H9 (cell line): ENCODE measurements around the gene EPS8L3. TPM values are rescaled to one million over a fixed set of nuclear protein-coding genes. Genes with fewer than 3 reads are reported as not detected.

ENCODE experiments used
- DNase-seq: peaks from one replicate; pipeline ENCODE4 v3.0.0-alpha.2; 2017
- H2AFZ ChIP-seq: one replicate; pipeline ENCODE4 v1.6.1; 2013; ENCODE audit warnings: mild to moderate bottlenecking, low read length, control low read depth, moderate library complexity
- H2AK5ac ChIP-seq: 2 replicates; pipeline ENCODE4 v1.6.1; 2013; ENCODE audit warnings: low read length, control low read depth, mixed read lengths; ENCODE audit not compliant: insufficient read length
- H2BK120ac ChIP-seq: one replicate; pipeline ENCODE4 v1.6.1; 2013; ENCODE audit warnings: low read depth, mild to moderate bottlenecking, low read length, control low read depth, inconsistent platforms; ENCODE audit not compliant: poor library complexity, severe bottlenecking
- H2BK12ac ChIP-seq: 2 replicates; pipeline ENCODE4 v1.6.1; 2013; ENCODE audit warnings: low read length, control low read depth, mixed read lengths, low read depth; ENCODE audit not compliant: insufficient read length
- H2BK15ac ChIP-seq: 2 replicates; pipeline ENCODE4 v1.6.1; 2013; ENCODE audit warnings: low read depth, low read length, control low read depth
- H2BK20ac ChIP-seq: one replicate; pipeline ENCODE4 v1.6.1; 2013; ENCODE audit warnings: low read depth, mild to moderate bottlenecking, low read length, control low read depth, inconsistent platforms; ENCODE audit not compliant: poor library complexity, severe bottlenecking
- H2BK5ac ChIP-seq: 2 replicates; pipeline ENCODE4 v1.6.1; 2013; ENCODE audit warnings: low read length, control low read depth, mixed read lengths; ENCODE audit not compliant: insufficient read length
- H3K14ac ChIP-seq: 2 replicates; pipeline ENCODE4 v1.6.1; 2013; ENCODE audit warnings: low read length, control low read depth; ENCODE audit not compliant: insufficient read depth
- H3K18ac ChIP-seq: 2 replicates; pipeline ENCODE4 v1.6.1; 2013; ENCODE audit warnings: low read depth, mild to moderate bottlenecking, mixed read lengths, low read length, control low read depth; ENCODE audit not compliant: insufficient read length
- H3K23ac ChIP-seq: 2 replicates; pipeline ENCODE4 v1.6.1; 2013; ENCODE audit warnings: low read length, control low read depth, mixed read lengths, low read depth; ENCODE audit not compliant: insufficient read length
- H3K23me2 ChIP-seq: 2 replicates; pipeline ENCODE4 v1.6.1; 2013; ENCODE audit warnings: low read depth, mild to moderate bottlenecking, mixed read lengths, low read length, control low read depth; ENCODE audit not compliant: insufficient read length, poor library complexity, severe bottlenecking
- H3K27ac ChIP-seq: 2 replicates; pipeline ENCODE4 v1.5.1; 2013; ENCODE audit warnings: low read length, control low read depth, mixed read lengths, low read depth; ENCODE audit not compliant: insufficient read length
- H3K27me3 ChIP-seq: 2 replicates; pipeline ENCODE4 v1.6.1; 2013; ENCODE audit warnings: low read length, control low read depth, inconsistent platforms; ENCODE audit not compliant: insufficient read depth
- H3K4ac ChIP-seq: 2 replicates; pipeline ENCODE4 v1.6.1; 2013; ENCODE audit warnings: low read depth, mild to moderate bottlenecking, control low read depth, inconsistent platforms, low read length, moderate library complexity
- H3K4me1 ChIP-seq: 2 replicates; pipeline ENCODE4 v1.6.1; 2013; ENCODE audit warnings: low read length, control low read depth, inconsistent platforms; ENCODE audit not compliant: insufficient read depth
- H3K4me2 ChIP-seq: 2 replicates; pipeline ENCODE4 v1.6.1; 2013; ENCODE audit warnings: low read length, control low read depth, mixed read lengths; ENCODE audit not compliant: insufficient read length, insufficient read depth
- H3K56ac ChIP-seq: 2 replicates; pipeline ENCODE4 v1.6.1; 2013; ENCODE audit warnings: low read depth, mild to moderate bottlenecking, mixed read lengths, low read length, control low read depth; ENCODE audit not compliant: insufficient read length
- H3K79me1 ChIP-seq: 2 replicates; pipeline ENCODE4 v1.6.1; 2013; ENCODE audit warnings: low read depth, mild to moderate bottlenecking, moderate library complexity, low read length, control low read depth, inconsistent platforms; ENCODE audit not compliant: insufficient read depth, poor library complexity, severe bottlenecking
- H3K79me2 ChIP-seq: 2 replicates; pipeline ENCODE4 v1.6.1; 2013; ENCODE audit warnings: low read length, control low read depth, inconsistent platforms; ENCODE audit not compliant: insufficient read depth
- H3K9ac ChIP-seq: 2 replicates; pipeline ENCODE4 v1.6.1; 2013; ENCODE audit warnings: low read length, control low read depth, mixed read lengths; ENCODE audit not compliant: insufficient read length; ENCODE audit errors: extremely low read depth
- H3K9me3 ChIP-seq: one replicate; pipeline ENCODE4 v1.6.1; 2013; ENCODE audit warnings: low read depth, low read length, inconsistent platforms; ENCODE audit not compliant: control insufficient read depth
- H3T11ph ChIP-seq: one replicate; pipeline ENCODE4 v1.6.1; 2013; ENCODE audit warnings: mild to moderate bottlenecking, low read length, control low read depth, inconsistent platforms
- H4K20me1 ChIP-seq: one replicate; pipeline ENCODE4 v1.6.1; 2013; ENCODE audit not compliant: control insufficient read depth, insufficient read length, insufficient read depth
- H4K5ac ChIP-seq: 2 replicates; pipeline ENCODE4 v1.6.1; 2013; ENCODE audit warnings: low read depth, mild to moderate bottlenecking, mixed read lengths, low read length, control low read depth; ENCODE audit not compliant: insufficient read length
- H4K8ac ChIP-seq: replicated peaks from 2 replicates; pipeline ENCODE4 v1.6.1; 2013; ENCODE audit warnings: low read length, control low read depth, mixed read lengths, low read depth; ENCODE audit not compliant: insufficient read length
- H4K91ac ChIP-seq: 2 replicates; pipeline ENCODE4 v1.6.1; 2013; ENCODE audit warnings: low read depth, mild to moderate bottlenecking, moderate library complexity, mixed read lengths, low read length, control low read depth; ENCODE audit not compliant: insufficient read length
- H3K27ac Mint-ChIP-seq, 3 experiments: 2 replicates in 2 of 3; 3 replicates in 1 of 3; pipeline ENCODE4 v1.8.0; 2020 to 2021; ENCODE audit warnings: mixed read lengths in 3 of 3, mild to moderate bottlenecking in 1 of 3, moderate library complexity in 1 of 3
- H3K27me3 Mint-ChIP-seq: 2 replicates; pipeline ENCODE4 v1.8.0; 2021; ENCODE audit warnings: low read depth, mild to moderate bottlenecking, moderate library complexity, mixed read lengths
- H3K36me3 Mint-ChIP-seq, 3 experiments: 2 replicates in 2 of 3; 3 replicates in 1 of 3; pipeline ENCODE4 v1.8.0; 2020 to 2021; ENCODE audit warnings: low read depth in 3 of 3, mixed read lengths in 3 of 3; ENCODE audit not compliant: insufficient read depth in 1 of 3
- H3K4me1 Mint-ChIP-seq, 2 experiments: 2 replicates each; pipeline ENCODE4 v1.8.0; 2020; ENCODE audit warnings: mixed read lengths in 2 of 2
- H3K4me3 Mint-ChIP-seq, 2 experiments: 2 replicates in 1 of 2; 3 replicates in 1 of 2; pipeline ENCODE4 v1.8.0; 2020 to 2021; ENCODE audit warnings: mild to moderate bottlenecking in 2 of 2, mixed read lengths in 2 of 2, moderate library complexity in 1 of 2
- H3K9me3 Mint-ChIP-seq, 2 experiments: 2 replicates in 1 of 2; 3 replicates in 1 of 2; pipeline ENCODE4 v1.8.0; 2020; ENCODE audit warnings: mild to moderate bottlenecking in 2 of 2, mixed read lengths in 2 of 2, moderate library complexity in 1 of 2
- CTCF ChIP-seq: fragments of 200-600 bp; sonication (generic); conservative IDR thresholded peaks from 3 replicates; pipeline ENCODE4 v1.8.0; 2021; ENCODE audit warnings: antibody characterized with exemption, mild to moderate bottlenecking
- WGBS: extraction: QIAGEN DNeasy Blood & Tissue Kit; methylation state at CpG from one replicate; pipeline ENCODE4 v1.1.7; 2013; ENCODE audit warnings: missing lambda C conversion rate, low lambda C conversion rate, mixed read lengths; ENCODE audit not compliant: insufficient read length; ENCODE audit errors: extremely low coverage; 5-methylcytosine and 5-hydroxymethylcytosine counted together
- total RNA-seq: library from RNA; stranded (reverse); gene quantifications from 2 replicates; pipeline ENCODE4 v1.2.1, GENCODE V29; 2021

EPS8L3 gene
- total RNA-seq, 1 experiment from 2014 or later: not detected

GRCh38 chr1:109733236-109733870 is 30.4 kb downstream of the EPS8L3 start:
- H3K79me2 ChIP-seq: no peaks in the 10 kb centered on the region
- peaks cover 35% of the 10 kb centered on the region for H3K27me3 Mint-ChIP-seq
- H3K9me3 Mint-ChIP-seq: peaks cover 0 to 3% of the 10 kb centered on the region in 2 experiments; a peak in 1 of 5 replicates

More at GRCh38 chr1:109733236-109733870, 30.4 kb downstream of the EPS8L3 start:
- H3K56ac ChIP-seq: no peak overlapping the region
- no peak overlapping the region for H4K8ac ChIP-seq
- no peak overlapping the region for H3K18ac ChIP-seq
- no peaks in the 10 kb centered on the region for H4K20me1 ChIP-seq
- no peak overlapping the region for H4K91ac ChIP-seq
- no peak overlapping the region for H2BK15ac ChIP-seq
- no peaks in the 10 kb centered on the region for H3K23me2 ChIP-seq
- H2BK12ac ChIP-seq: no peak overlapping the region
- no peak overlapping the region for H3K27ac ChIP-seq
- Mint-ChIP-seq H3K27ac (no peak overlapping the region), H3K4me1 (peaks cover 2 to 14% of the 10 kb centered on the region in 2 experiments; a peak in 3 of 4 replicates), H3K4me3 (no peak overlapping the region), H3K36me3 (peaks cover 0 to 18% (median 0%) of the 10 kb centered on the region in 3 experiments; a peak in 3 of 7 replicates)
- no peak overlapping the region for H2BK120ac ChIP-seq
- TF ChIP-seq CTCF: no peak
- H3K9me3 ChIP-seq: no peaks in the 10 kb centered on the region
- no peak overlapping the region for H2BK5ac ChIP-seq
- H3K4me1 ChIP-seq: no peaks in the 10 kb centered on the region
- no peak overlapping the region for H3K9ac ChIP-seq
- no peak overlapping the region for H3K4ac ChIP-seq
- H2AFZ ChIP-seq: no peak overlapping the region
- H3K23ac ChIP-seq: no peak overlapping the region
- H2AK5ac ChIP-seq: no peak overlapping the region
- H3K79me1 ChIP-seq: no peaks in the 10 kb centered on the region
- H2BK20ac ChIP-seq: no peak overlapping the region
- H3K27me3 ChIP-seq: no peaks in the 10 kb centered on the region
- no peak for DNase-seq
- H3T11ph ChIP-seq: no peak overlapping the region
- no peak overlapping the region for H4K5ac ChIP-seq
- no peak overlapping the region for H3K4me2 ChIP-seq
- H3K14ac ChIP-seq: no peak overlapping the region
- WGBS: no CpG with 5 or more reads among the region's 4 CpGs
